ENCODE data around the gene NEUROG1.

Gene NEUROG1

GRCh38 chr5:135535420-135535819, 344 bp downstream of the NEUROG1 start:
- no peak overlapping the region for H2AFZ ChIP-seq (ENCODE audit: low read depth, low read length)
- no peak overlapping the region for H3K27ac ChIP-seq (ENCODE audit: low read length, poor library complexity, severe bottlenecking)
- DNase-seq: no peak
- no peak overlapping the region for H2BK120ac ChIP-seq (ENCODE audit: low read depth, low read length)
- H3K23ac ChIP-seq (ENCODE audit: low read length in 2 of 2): no peak overlapping the region
- peak overlapping the region in 1 of 2 experiments; percentile 9 for H3K4me3 ChIP-seq (ENCODE audit: insufficient read depth in 1 of 2, low read depth in 1 of 2, low read length in 2 of 2)
- H3K4me1 ChIP-seq (ENCODE audit: control insufficient read depth, insufficient read depth, low read depth, low read length): peaks cover 10% of the 10 kb centered on the region
- H3K14ac ChIP-seq (ENCODE audit: low read length in 2 of 2): no peak overlapping the region
- WGBS: 3% methylated on average over 39 of the region's 44 CpGs
- no peak overlapping the region for H3K9ac ChIP-seq (ENCODE audit: low read length)
- H3K9me3 ChIP-seq (ENCODE audit: control insufficient read depth, low read length): peaks cover 20% of the 10 kb centered on the region
- no peak overlapping the region for H4K8ac ChIP-seq (ENCODE audit: low read length)
- H3K4ac ChIP-seq (ENCODE audit: low read depth in 1 of 2, low read length in 2 of 2): no peak overlapping the region
- no peak overlapping the region for H3K4me2 ChIP-seq (ENCODE audit: low read length, poor library complexity, severe bottlenecking)
- H2BK5ac ChIP-seq (ENCODE audit: low read depth, low read length, poor library complexity, severe bottlenecking): no peak overlapping the region
- H3K36me3 ChIP-seq (ENCODE audit: control insufficient read depth in 1 of 2, insufficient read depth in 2 of 2, low read depth in 1 of 2, low read length in 2 of 2): no peaks in the 10 kb centered on the region
- H3K27me3 ChIP-seq (ENCODE audit: control insufficient read depth in 1 of 2, insufficient read depth in 1 of 2, low read length in 2 of 2): peaks cover 92 to 97% of the 10 kb centered on the region in 2 experiments
- H3K79me1 ChIP-seq (replicated peaks; ENCODE audit: low read length, poor library complexity, severe bottlenecking): no peaks in the 10 kb centered on the region
- no peak overlapping the region for H2BK12ac ChIP-seq (ENCODE audit: low read length in 2 of 2)
- no peak overlapping the region for H4K91ac ChIP-seq (ENCODE audit: low read length)
- H2BK15ac ChIP-seq (ENCODE audit: low read depth, poor library complexity, severe bottlenecking): no peak overlapping the region
- H2AK5ac ChIP-seq (ENCODE audit: low read length, severe bottlenecking): no peak overlapping the region
- H3K18ac ChIP-seq (ENCODE audit: low read depth in 1 of 2, low read length in 2 of 2): no peak overlapping the region

GRCh38 chr5:135534609-135535419, 950 bp downstream of the NEUROG1 start:
- H2BK12ac ChIP-seq (ENCODE audit: low read length in 2 of 2): no peak overlapping the region
- H2BK15ac ChIP-seq (ENCODE audit: low read depth, poor library complexity, severe bottlenecking): no peak overlapping the region
- H4K91ac ChIP-seq (ENCODE audit: low read length): no peak overlapping the region
- H3K4me1 ChIP-seq (ENCODE audit: control insufficient read depth, insufficient read depth, low read depth, low read length): peaks cover 10% of the 10 kb centered on the region
- no peak overlapping the region for H4K8ac ChIP-seq (ENCODE audit: low read length)
- H3K79me1 ChIP-seq (replicated peaks; ENCODE audit: low read length, poor library complexity, severe bottlenecking): no peaks in the 10 kb centered on the region
- H3K27me3 ChIP-seq (ENCODE audit: control insufficient read depth in 1 of 2, insufficient read depth in 1 of 2, low read length in 2 of 2): peaks cover 90 to 97% of the 10 kb centered on the region in 2 experiments
- H2AK5ac ChIP-seq (ENCODE audit: low read length, severe bottlenecking): no peak overlapping the region
- H3K9ac ChIP-seq (ENCODE audit: low read length): no peak overlapping the region
- H3K18ac ChIP-seq (ENCODE audit: low read depth in 1 of 2, low read length in 2 of 2): no peak overlapping the region
- H3K9me3 ChIP-seq (ENCODE audit: control insufficient read depth, low read length): peaks cover 23% of the 10 kb centered on the region
- H2BK120ac ChIP-seq (ENCODE audit: low read depth, low read length): no peak overlapping the region
- H2BK5ac ChIP-seq (ENCODE audit: low read depth, low read length, poor library complexity, severe bottlenecking): no peak overlapping the region
- no peak overlapping the region for H3K4ac ChIP-seq (ENCODE audit: low read depth in 1 of 2, low read length in 2 of 2)
- H3K4me2 ChIP-seq (ENCODE audit: low read length, poor library complexity, severe bottlenecking): no peak overlapping the region
- no peak overlapping the region for H3K14ac ChIP-seq (ENCODE audit: low read length in 2 of 2)
- no peaks in the 10 kb centered on the region for H3K36me3 ChIP-seq (ENCODE audit: control insufficient read depth in 1 of 2, insufficient read depth in 2 of 2, low read depth in 1 of 2, low read length in 2 of 2)
- WGBS: 6% methylated on average over 61 of the region's 61 CpGs
- H2AFZ ChIP-seq (ENCODE audit: low read depth, low read length): no peak overlapping the region
- no peak overlapping the region for H3K4me3 ChIP-seq (ENCODE audit: insufficient read depth in 1 of 2, low read depth in 1 of 2, low read length in 2 of 2)
- no peak overlapping the region for H3K27ac ChIP-seq (ENCODE audit: low read length, poor library complexity, severe bottlenecking)
- no peak overlapping the region for H3K23ac ChIP-seq (ENCODE audit: low read length in 2 of 2)
- no peak for DNase-seq

GRCh38 chr5:135533794-135534193, 2.0 kb downstream of the NEUROG1 start:
- no peak overlapping the region for H3K23ac ChIP-seq (ENCODE audit: low read length in 2 of 2)
- no peak overlapping the region for H3K14ac ChIP-seq (ENCODE audit: low read length in 2 of 2)
- peaks cover 90 to 97% of the 10 kb centered on the region in 2 experiments for H3K27me3 ChIP-seq (ENCODE audit: control insufficient read depth in 1 of 2, insufficient read depth in 1 of 2, low read length in 2 of 2)
- no peak overlapping the region for H3K4me3 ChIP-seq (ENCODE audit: insufficient read depth in 1 of 2, low read depth in 1 of 2, low read length in 2 of 2)
- no peak overlapping the region for H2AK5ac ChIP-seq (ENCODE audit: low read length, severe bottlenecking)
- no peak overlapping the region for H2BK15ac ChIP-seq (ENCODE audit: low read depth, poor library complexity, severe bottlenecking)
- no peak overlapping the region for H2BK5ac ChIP-seq (ENCODE audit: low read depth, low read length, poor library complexity, severe bottlenecking)
- H3K27ac ChIP-seq (ENCODE audit: low read length, poor library complexity, severe bottlenecking): no peak overlapping the region
- no peak overlapping the region for H3K4ac ChIP-seq (ENCODE audit: low read depth in 1 of 2, low read length in 2 of 2)
- no peak for DNase-seq
- H3K9ac ChIP-seq (ENCODE audit: low read length): no peak overlapping the region
- no peak overlapping the region for H4K8ac ChIP-seq (ENCODE audit: low read length)
- H3K36me3 ChIP-seq (ENCODE audit: control insufficient read depth in 1 of 2, insufficient read depth in 2 of 2, low read depth in 1 of 2, low read length in 2 of 2): no peaks in the 10 kb centered on the region
- H4K91ac ChIP-seq (ENCODE audit: low read length): no peak overlapping the region
- 32% methylated on average over 1 of the region's 3 CpGs for WGBS
- no peak overlapping the region for H3K4me2 ChIP-seq (ENCODE audit: low read length, poor library complexity, severe bottlenecking)
- H2BK12ac ChIP-seq (ENCODE audit: low read length in 2 of 2): no peak overlapping the region
- no peak overlapping the region for H2BK120ac ChIP-seq (ENCODE audit: low read depth, low read length)
- peaks cover 24% of the 10 kb centered on the region for H3K9me3 ChIP-seq (ENCODE audit: control insufficient read depth, low read length)
- no peak overlapping the region for H2AFZ ChIP-seq (ENCODE audit: low read depth, low read length)
- peaks cover 10% of the 10 kb centered on the region for H3K4me1 ChIP-seq (ENCODE audit: control insufficient read depth, insufficient read depth, low read depth, low read length)
- H3K18ac ChIP-seq (ENCODE audit: low read depth in 1 of 2, low read length in 2 of 2): no peak overlapping the region
- no peaks in the 10 kb centered on the region for H3K79me1 ChIP-seq (replicated peaks; ENCODE audit: low read length, poor library complexity, severe bottlenecking)

GRCh38 chr5:135533334-135533733, 2.4 kb downstream of the NEUROG1 start:
- no peak overlapping the region for H2BK120ac ChIP-seq (ENCODE audit: low read depth, low read length)
- no peaks in the 10 kb centered on the region for H3K36me3 ChIP-seq (ENCODE audit: control insufficient read depth in 1 of 2, insufficient read depth in 2 of 2, low read depth in 1 of 2, low read length in 2 of 2)
- H2AFZ ChIP-seq (ENCODE audit: low read depth, low read length): no peak overlapping the region
- no peak overlapping the region for H2BK12ac ChIP-seq (ENCODE audit: low read length in 2 of 2)
- no peak overlapping the region for H2BK15ac ChIP-seq (ENCODE audit: low read depth, poor library complexity, severe bottlenecking)
- no peak overlapping the region for H3K23ac ChIP-seq (ENCODE audit: low read length in 2 of 2)
- H3K27ac ChIP-seq (ENCODE audit: low read length, poor library complexity, severe bottlenecking): no peak overlapping the region
- H4K8ac ChIP-seq (ENCODE audit: low read length): no peak overlapping the region
- H3K4ac ChIP-seq (ENCODE audit: low read depth in 1 of 2, low read length in 2 of 2): no peak overlapping the region
- WGBS: no CpG with 5 or more reads among the region's 3 CpGs
- H3K4me1 ChIP-seq (ENCODE audit: control insufficient read depth, insufficient read depth, low read depth, low read length): peaks cover 10% of the 10 kb centered on the region
- no peaks in the 10 kb centered on the region for H3K79me1 ChIP-seq (replicated peaks; ENCODE audit: low read length, poor library complexity, severe bottlenecking)
- H3K4me2 ChIP-seq (ENCODE audit: low read length, poor library complexity, severe bottlenecking): no peak overlapping the region
- H4K91ac ChIP-seq (ENCODE audit: low read length): no peak overlapping the region
- H2AK5ac ChIP-seq (ENCODE audit: low read length, severe bottlenecking): no peak overlapping the region
- DNase-seq: no peak
- no peak overlapping the region for H2BK5ac ChIP-seq (ENCODE audit: low read depth, low read length, poor library complexity, severe bottlenecking)
- no peak overlapping the region for H3K18ac ChIP-seq (ENCODE audit: low read depth in 1 of 2, low read length in 2 of 2)
- H3K9ac ChIP-seq (ENCODE audit: low read length): no peak overlapping the region
- H3K4me3 ChIP-seq (ENCODE audit: insufficient read depth in 1 of 2, low read depth in 1 of 2, low read length in 2 of 2): no peak overlapping the region
- H3K14ac ChIP-seq (ENCODE audit: low read length in 2 of 2): no peak overlapping the region
- H3K9me3 ChIP-seq (ENCODE audit: control insufficient read depth, low read length): peaks cover 23% of the 10 kb centered on the region
- H3K27me3 ChIP-seq (ENCODE audit: control insufficient read depth in 1 of 2, insufficient read depth in 1 of 2, low read length in 2 of 2): peaks cover 87 to 97% of the 10 kb centered on the region in 2 experiments

Data from mesenchymal stem cell (in vitro differentiated cells and primary cell).